ENCODE measurements around the gene TRHDE. TPM values are rescaled to one million over a fixed set of nuclear protein-coding genes. Genes with fewer than 3 reads are reported as not detected.

TRHDE gene
- total and polyA plus RNA-seq, 2 donors from 2014 or later = 1.6 to 18.6 TPM

- Histone ChIP-seq H3K27ac (ENCODE audit: low read depth in 2 of 2, low read length in 2 of 2) (peak overlapping the region; percentile 80 to 93), H3K9ac (ENCODE audit: low read length in 3 of 3) (peak overlapping the region in 2 of 3 donors; percentile 34 to 89), H3K4me1 (ENCODE audit: control insufficient read depth in 2 of 3, insufficient read depth in 2 of 3, low read depth in 1 of 3, low read length in 3 of 3) (peaks cover 0 to 17% (median 11%) of the 10 kb centered on the region in 3 donors), H3K36me3 (ENCODE audit: control insufficient read depth in 2 of 3, insufficient read depth in 3 of 3, low read length in 3 of 3) (no peaks in the 10 kb centered on the region), H3K27me3 (ENCODE audit: control insufficient read depth, insufficient read depth, low read length) (peaks cover 5% of the 10 kb centered on the region), H3K4me3 (ENCODE audit: low read length in 3 of 3) (peak overlapping the region; percentile 24 to 81 (median 53)), H3K9me3 (ENCODE audit: control insufficient read depth in 2 of 3, insufficient read depth in 1 of 3, low read length in 3 of 3) (no peaks in the 10 kb centered on the region)
- DNase-seq (no peak), FAIRE-seq (no peak)
- intact Hi-C loops (cut with DNase I) = no loop called here
- TF ChIP-seq CTCF (IDR thresholded peaks at IDR 0.05; ENCODE audit: borderline replicate concordance, extremely low read depth, insufficient read depth) = no peak
These were observed 3.4 kb downstream of the TRHDE start for GRCh38 chr12:72275526-72275925.

- Histone ChIP-seq H3K4me3 (ENCODE audit: low read length in 3 of 3) (peak overlapping the region; percentile 9 to 81 (median 57)), H3K4me1 (ENCODE audit: control insufficient read depth in 2 of 3, insufficient read depth in 2 of 3, low read depth in 1 of 3, low read length in 3 of 3) (peaks cover 0 to 18% (median 17%) of the 10 kb centered on the region in 3 donors), H3K36me3 (ENCODE audit: control insufficient read depth in 2 of 3, insufficient read depth in 3 of 3, low read length in 3 of 3) (no peaks in the 10 kb centered on the region), H3K27ac (ENCODE audit: low read depth in 2 of 2, low read length in 2 of 2) (peak overlapping the region; percentile 63 to 69), H3K9me3 (ENCODE audit: control insufficient read depth in 2 of 3, insufficient read depth in 1 of 3, low read length in 3 of 3) (no peaks in the 10 kb centered on the region), H3K27me3 (ENCODE audit: control insufficient read depth, insufficient read depth, low read length) (peaks cover 5% of the 10 kb centered on the region), H3K9ac (ENCODE audit: low read length in 3 of 3) (peak overlapping the region in 2 of 3 donors; percentile 34 to 57)
- peak in 1 of 5 donors; percentile 35 for DNase-seq
- no peak for TF ChIP-seq CTCF (IDR thresholded peaks at IDR 0.05; ENCODE audit: borderline replicate concordance, extremely low read depth, insufficient read depth)
- intact Hi-C loops (cut with DNase I) = no loop called here
- peak; percentile 3 for FAIRE-seq
These were observed 4.1 kb downstream of the TRHDE start for GRCh38 chr12:72276181-72276805.

- Histone ChIP-seq H3K4me3 (ENCODE audit: low read length in 3 of 3) (peak overlapping the region in 2 of 3 donors; percentile 57 to 81), H3K36me3 (ENCODE audit: control insufficient read depth in 2 of 3, insufficient read depth in 3 of 3, low read length in 3 of 3) (no peaks in the 10 kb centered on the region), H3K27me3 (ENCODE audit: control insufficient read depth, insufficient read depth, low read length) (peaks cover 5% of the 10 kb centered on the region), H3K4me1 (ENCODE audit: control insufficient read depth in 2 of 3, insufficient read depth in 2 of 3, low read depth in 1 of 3, low read length in 3 of 3) (peaks cover 0 to 27% (median 14%) of the 10 kb centered on the region in 3 donors), H3K9me3 (ENCODE audit: control insufficient read depth in 2 of 3, insufficient read depth in 1 of 3, low read length in 3 of 3) (no peaks in the 10 kb centered on the region), H3K9ac (ENCODE audit: low read length in 3 of 3) (peak overlapping the region in 1 of 3 donors; percentile 38), H3K27ac (ENCODE audit: low read depth in 2 of 2, low read length in 2 of 2) (peak overlapping the region; percentile 52 to 53)
- no peak for TF ChIP-seq CTCF (IDR thresholded peaks at IDR 0.05; ENCODE audit: borderline replicate concordance, extremely low read depth, insufficient read depth)
- FAIRE-seq (peak; percentile 66), DNase-seq (no peak)
- intact Hi-C loops (cut with DNase I) = no loop called here
These were observed 5.2 kb downstream of the TRHDE start for GRCh38 chr12:72277415-72277814.
